Caki2 (cell line): Measurements from ENCODE around the gene HSPA1A. TPM values are rescaled to one million over a fixed set of nuclear protein-coding genes. Genes with fewer than 3 reads are reported as not detected.
"Not testable (repeated sequence)": the region's sequence is repeated elsewhere in the genome, so short reads cannot be mapped to it uniquely, and the experiment has no call there.

Source experiments
- DNase-seq: peaks from one replicate; pipeline ENCODE4 v3.0.0-alpha.2; 2015; ENCODE audit warnings: low read depth
- in situ Hi-C: cut with HindIII; loops from 2 replicates; pipeline ENCODE4 v1.10.0; 2016; ENCODE audit warnings: low sequenced_read_pairs, low pct_unique_long_range_greater_than_20kb, mixed read lengths
- total RNA-seq: library from RNA; depleted of rRNA; stranded (reverse); fragments of >200 nt; shearing (Covaris generic); gene quantifications from 2 replicates; pipeline ENCODE4 v1.2.3, GENCODE V29; 2014; ENCODE audit warnings: low replicate concordance

HSPA1A gene
- total RNA-seq, 1 experiment from 2014 or later = 316 TPM

- peak; percentile 100 for DNase-seq
- in situ Hi-C loops = no loop called here
Observed at GRCh38 chr6:31827286-31828079, 12.1 kb downstream of the HSPA1A start, which contains the start of gene HSPA1B. Gene HSPA1B (plus strand): TSS chr6:31827738. CDS start chr6:31827951, 213 bp downstream.

- DNase-seq = peak; percentile 76
- in situ Hi-C loops = no loop called here
Observed at GRCh38 chr6:31829633-31830283, 14.4 kb downstream of the HSPA1A start.

GRCh38 chr6:31830886-31831335 is 15.6 kb downstream of the HSPA1A start:
- DNase-seq = no peak

GRCh38 chr6:31831350-31832215 is 16.2 kb downstream of the HSPA1A start:
- no peak for DNase-seq
- in situ Hi-C loops = no loop called here

More at GRCh38 chr6:31830886-31831335, 15.6 kb downstream of the HSPA1A start:
- in situ Hi-C loops = no loop called here

- in situ Hi-C loops = no loop called here
- DNase-seq = peak; percentile 88
Observed at GRCh38 chr6:31834367-31835250, 19.3 kb downstream of the HSPA1A start.

- no peak for DNase-seq
- in situ Hi-C loops = no loop called here
Observed at GRCh38 chr6:31836047-31836473, 20.7 kb downstream of the HSPA1A start.

GRCh38 chr6:31836474-31837368 is 21.4 kb downstream of the HSPA1A start:
- in situ Hi-C loops = no loop called here

GRCh38 chr6:31837369-31838113 is 22.2 kb downstream of the HSPA1A start:
- DNase-seq = no peak
- in situ Hi-C loops = no loop called here

More at GRCh38 chr6:31836474-31837368, 21.4 kb downstream of the HSPA1A start:
- DNase-seq = peak; percentile 58

- DNase-seq, in situ Hi-C loops: not testable (repeated sequence)
Observed at GRCh38 chr6:31838114-31838553, 22.8 kb downstream of the HSPA1A start.

GRCh38 chr6:31838968-31839367 is 23.6 kb downstream of the HSPA1A start:
- no peak for DNase-seq
- in situ Hi-C loops = no loop called here

GRCh38 chr6:31839779-31840126 is 24.4 kb downstream of the HSPA1A start:
- DNase-seq = not testable (repeated sequence)

GRCh38 chr6:31842053-31842452 is 26.7 kb downstream of the HSPA1A start:
- DNase-seq = no peak
- in situ Hi-C loops = no loop called here

More at GRCh38 chr6:31839779-31840126, 24.4 kb downstream of the HSPA1A start:
- in situ Hi-C loops = not testable (repeated sequence)

GRCh38 chr6:31844507-31844906 is 29.2 kb downstream of the HSPA1A start:
- DNase-seq = peak; percentile 58
- in situ Hi-C loops = no loop called here

- in situ Hi-C loops = no loop called here
- DNase-seq = no peak
Observed at GRCh38 chr6:31847276-31847978, 32.1 kb downstream of the HSPA1A start.

GRCh38 chr6:31850765-31851484 is 35.6 kb downstream of the HSPA1A start:
- no peak for DNase-seq
- in situ Hi-C loops = no loop called here
